Stimulated activated CD8-positive, alpha-beta memory T cell treated with anti-CD3 and anti-CD28 coated beads, Interleukin-7, amount 100 ng/mL, for 4 hours (primary cell): ENCODE results near the gene DMRT1.
"Not testable (repeated sequence)": the region's sequence is repeated elsewhere in the genome, so short reads cannot be mapped to it uniquely, and the experiment has no call there.

ENCODE experiments used
- DNase-seq, 2 donors: peaks; one replicate each; pipeline ENCODE4 v3.0.0-alpha.2; 2020; ENCODE audit warnings: low read depth in 2 of 2

The DMRT1 gene

GRCh38 chr9:995781-996180 is 154.3 kb downstream of the DMRT1 start:
- no peak for DNase-seq

GRCh38 chr9:998299-999110 is 157.0 kb downstream of the DMRT1 start:
- not testable (repeated sequence) for DNase-seq

- DNase-seq: no peak
Measured at GRCh38 chr9:1001838-1002237, 160.3 kb downstream of the DMRT1 start.

GRCh38 chr9:1002678-1003077 is 161.2 kb downstream of the DMRT1 start:
- no peak for DNase-seq

- DNase-seq: no peak
Measured at GRCh38 chr9:1005043-1005667, 163.7 kb downstream of the DMRT1 start.

- DNase-seq: no peak
Measured at GRCh38 chr9:1007312-1007711, 165.8 kb downstream of the DMRT1 start.

GRCh38 chr9:1008216-1008615 is 166.7 kb downstream of the DMRT1 start:
- DNase-seq: no peak

GRCh38 chr9:1009101-1009707 is 167.7 kb downstream of the DMRT1 start:
- peak; percentile 28 to 38 for DNase-seq

GRCh38 chr9:1013021-1013420 is 171.5 kb downstream of the DMRT1 start:
- DNase-seq: no peak

- DNase-seq: no peak
Measured at GRCh38 chr9:1014225-1014624, 172.7 kb downstream of the DMRT1 start.

GRCh38 chr9:1014640-1015039 is 173.1 kb downstream of the DMRT1 start:
- no peak for DNase-seq

- DNase-seq: no peak
Measured at GRCh38 chr9:1018121-1018520, 176.6 kb downstream of the DMRT1 start.
